Stimulated activated CD4-positive, alpha-beta T cell treated with anti-CD3 and anti-CD28 coated beads, Interleukin-2, amount 100 ng/mL, for 48 hours (primary cell): ENCODE results near the gene BAHD1.

Experiments
- DNase-seq, 2 donors: peaks; one replicate each; pipeline ENCODE4 v3.0.0-alpha.2; 2020

Gene BAHD1

DNA sequence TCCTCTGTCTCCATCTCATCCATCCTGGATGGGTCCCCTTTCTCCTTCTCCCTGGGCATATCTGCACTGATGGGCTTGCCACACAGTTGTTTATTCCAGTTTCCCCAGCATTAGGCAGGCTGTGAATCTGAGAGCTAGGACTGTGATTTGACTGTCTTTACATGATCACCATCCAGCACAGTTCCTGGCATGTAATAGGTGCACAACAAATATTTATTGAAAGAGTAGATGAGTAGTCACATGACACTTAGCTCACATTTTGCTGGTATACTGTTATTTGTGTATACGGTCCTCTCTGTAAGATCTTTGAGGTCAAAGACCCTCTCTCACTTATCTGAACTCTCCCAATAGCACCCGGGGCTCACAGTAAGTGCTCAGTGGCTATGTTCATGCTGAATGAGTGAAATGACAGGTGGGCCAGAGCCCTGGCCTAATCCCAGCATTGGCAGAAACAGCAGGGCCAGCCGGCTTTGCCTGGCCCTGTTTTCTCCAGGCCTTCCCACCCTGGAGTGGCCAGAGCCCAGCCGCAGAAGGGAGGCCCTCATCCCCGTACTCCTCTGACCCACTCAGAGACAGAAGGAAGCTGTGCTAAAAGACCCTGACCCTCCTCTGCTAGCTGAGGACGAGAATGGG lies 16.2 kb upstream of the BAHD1 start:
- no peak for DNase-seq

- DNase-seq: no peak
Observed at GRCh38 chr15:40425681-40426080, 15.1 kb upstream of the BAHD1 start.

- DNase-seq: no peak
Observed at GRCh38 chr15:40427188-40427587, 13.6 kb upstream of the BAHD1 start.

DNA sequence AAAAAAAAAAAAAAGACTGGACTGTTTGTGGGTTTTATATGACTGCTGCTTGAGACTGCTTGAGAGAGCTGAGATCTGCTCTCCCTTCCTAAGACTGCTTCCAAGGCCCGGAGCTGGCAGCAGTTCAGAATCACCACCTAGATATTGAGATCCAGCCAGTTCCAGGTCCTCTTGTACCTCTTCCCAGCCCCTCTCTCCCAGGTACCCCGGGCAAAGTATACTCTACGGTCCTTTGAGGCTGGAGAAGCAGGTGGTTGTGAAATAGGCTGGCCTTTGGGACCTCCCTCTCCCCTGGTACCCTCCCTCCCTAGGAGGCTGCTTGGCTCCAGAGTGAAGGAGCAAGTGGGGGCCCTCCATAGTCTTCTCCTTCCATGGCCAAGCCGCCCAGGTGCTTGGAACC lies 12.6 kb upstream of the BAHD1 start:
- DNase-seq: no peak

DNA sequence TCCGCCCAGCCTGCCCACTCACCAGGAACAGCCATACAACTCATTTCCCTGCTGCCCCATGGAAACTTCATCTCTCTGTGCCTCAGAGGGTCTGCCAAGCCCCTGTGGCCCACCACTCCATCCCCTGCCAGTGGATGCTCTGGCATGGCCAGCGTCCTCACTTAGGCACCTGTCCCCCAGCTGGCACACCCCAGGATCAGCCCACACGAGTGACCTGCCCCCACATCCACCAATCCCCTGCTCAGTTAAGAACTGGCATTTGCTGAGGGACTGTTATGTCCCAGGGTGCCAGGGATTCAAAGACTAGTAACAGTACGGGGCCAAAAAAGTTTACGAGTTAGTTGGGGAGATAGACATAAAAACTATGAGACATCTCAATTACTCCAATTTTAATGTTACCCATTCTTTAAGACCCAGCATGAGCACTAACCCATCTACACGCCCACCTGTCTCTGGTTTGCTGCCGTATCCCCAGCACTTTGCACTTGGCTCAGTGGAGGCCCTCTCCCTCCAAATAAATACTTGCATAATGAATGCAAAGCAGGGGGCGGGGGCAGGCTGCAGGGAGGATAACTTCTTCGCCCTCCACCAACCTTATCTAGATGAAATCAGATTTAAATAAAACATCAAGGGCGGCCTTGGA lies 11.6 kb upstream of the BAHD1 start:
- DNase-seq: no peak

- no peak for DNase-seq
Observed at GRCh38 chr15:40430271-40430805, 10.4 kb upstream of the BAHD1 start.

DNA sequence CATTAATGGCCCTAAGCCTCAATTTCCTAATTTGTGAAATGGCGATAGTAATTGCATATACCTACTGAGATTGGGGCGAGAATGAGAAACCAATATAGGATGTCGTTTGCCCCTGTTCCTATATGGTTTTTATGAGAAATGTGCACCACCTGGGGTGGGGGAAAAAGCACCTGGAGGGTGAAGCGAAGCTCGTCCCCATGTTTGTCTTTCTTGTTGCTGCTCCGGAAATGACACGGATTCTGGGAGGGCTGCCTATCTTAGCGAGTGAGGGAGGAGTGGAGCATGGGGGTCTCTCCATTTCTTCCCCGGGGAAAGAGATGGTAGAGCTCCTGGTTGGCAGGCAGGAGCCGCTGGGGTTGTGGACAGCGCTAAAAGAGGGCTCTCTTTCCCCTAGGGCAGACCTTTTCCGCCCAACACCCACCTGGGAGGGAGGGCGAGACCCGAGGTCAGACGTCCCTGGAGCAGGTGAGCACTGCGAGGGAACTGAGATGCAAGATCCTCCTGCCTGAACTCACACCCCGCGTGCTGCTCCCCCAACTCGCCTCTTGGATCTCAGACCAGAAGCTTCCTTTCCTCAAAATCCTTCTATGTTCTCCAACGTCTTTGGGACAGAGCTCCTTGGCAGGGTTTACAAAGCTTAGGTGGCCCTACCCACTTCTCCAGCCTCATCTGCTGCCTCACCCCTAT lies 5.6 kb upstream of the BAHD1 start:
- no peak for DNase-seq

DNA sequence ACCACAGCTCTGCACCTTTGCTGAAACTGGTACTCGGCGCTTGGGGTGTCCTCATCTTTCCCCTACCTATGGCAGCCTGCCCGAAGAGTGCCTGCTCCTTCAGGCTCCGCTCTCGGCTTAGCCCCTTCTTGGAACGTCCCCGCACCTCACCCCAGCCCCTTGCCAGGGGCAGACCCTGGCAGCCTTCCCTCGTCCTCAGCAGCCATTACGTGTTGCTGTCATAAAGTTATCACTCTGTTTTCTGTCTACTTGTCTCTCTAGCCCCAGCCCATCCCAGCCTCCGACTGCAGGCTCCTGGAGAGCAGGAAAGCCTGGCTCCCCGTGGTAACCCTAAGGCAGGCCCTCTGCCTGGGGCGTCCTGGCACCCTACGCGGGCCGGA lies 5.1 kb upstream of the BAHD1 start:
- no peak for DNase-seq

GRCh38 chr15:40436116-40436891 lies 4.4 kb upstream of the BAHD1 start:
- DNase-seq: no peak

DNA sequence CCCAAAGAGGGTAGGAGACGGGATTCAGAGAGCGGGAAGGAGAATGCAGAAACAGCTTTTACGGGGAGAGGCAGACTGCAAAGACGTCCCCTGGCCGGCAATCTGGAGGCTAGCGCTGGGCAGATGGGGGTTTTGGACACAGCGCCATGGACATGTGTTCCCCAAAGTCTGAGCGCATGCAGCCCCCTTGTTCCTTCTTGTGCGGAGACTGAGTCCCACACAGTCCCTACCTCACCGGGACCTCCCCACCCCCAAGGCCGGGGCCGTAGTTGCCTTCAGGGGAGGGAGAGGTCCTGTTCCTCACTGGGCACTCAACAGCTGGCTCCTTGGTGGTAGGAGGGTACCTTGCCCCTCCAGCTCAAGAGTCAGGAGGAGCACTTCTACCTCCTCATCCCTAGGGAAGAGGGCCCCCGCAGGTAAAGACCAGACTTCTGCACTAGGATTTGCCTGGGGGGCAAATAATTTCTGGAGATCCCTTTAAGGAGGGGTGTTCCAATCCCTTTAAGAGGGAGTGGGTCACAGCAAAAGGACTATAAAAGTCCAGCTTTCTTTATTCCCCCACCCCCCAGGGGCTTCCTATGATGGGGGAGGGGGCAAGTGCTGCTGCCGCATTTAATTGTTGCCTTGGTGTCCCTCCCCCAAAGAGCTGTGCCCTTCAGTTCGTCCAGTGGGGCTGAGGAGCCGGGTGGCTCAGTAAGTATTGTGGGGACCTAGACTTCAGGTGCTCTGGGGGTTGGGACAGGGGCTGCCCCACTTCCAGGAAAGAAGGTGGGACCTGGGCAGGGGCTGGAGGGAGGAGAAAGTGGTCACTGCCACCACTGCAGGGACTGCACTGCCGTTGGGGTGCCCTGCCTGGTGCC lies 3.6 kb upstream of the BAHD1 start:
- DNase-seq: no peak

DNA sequence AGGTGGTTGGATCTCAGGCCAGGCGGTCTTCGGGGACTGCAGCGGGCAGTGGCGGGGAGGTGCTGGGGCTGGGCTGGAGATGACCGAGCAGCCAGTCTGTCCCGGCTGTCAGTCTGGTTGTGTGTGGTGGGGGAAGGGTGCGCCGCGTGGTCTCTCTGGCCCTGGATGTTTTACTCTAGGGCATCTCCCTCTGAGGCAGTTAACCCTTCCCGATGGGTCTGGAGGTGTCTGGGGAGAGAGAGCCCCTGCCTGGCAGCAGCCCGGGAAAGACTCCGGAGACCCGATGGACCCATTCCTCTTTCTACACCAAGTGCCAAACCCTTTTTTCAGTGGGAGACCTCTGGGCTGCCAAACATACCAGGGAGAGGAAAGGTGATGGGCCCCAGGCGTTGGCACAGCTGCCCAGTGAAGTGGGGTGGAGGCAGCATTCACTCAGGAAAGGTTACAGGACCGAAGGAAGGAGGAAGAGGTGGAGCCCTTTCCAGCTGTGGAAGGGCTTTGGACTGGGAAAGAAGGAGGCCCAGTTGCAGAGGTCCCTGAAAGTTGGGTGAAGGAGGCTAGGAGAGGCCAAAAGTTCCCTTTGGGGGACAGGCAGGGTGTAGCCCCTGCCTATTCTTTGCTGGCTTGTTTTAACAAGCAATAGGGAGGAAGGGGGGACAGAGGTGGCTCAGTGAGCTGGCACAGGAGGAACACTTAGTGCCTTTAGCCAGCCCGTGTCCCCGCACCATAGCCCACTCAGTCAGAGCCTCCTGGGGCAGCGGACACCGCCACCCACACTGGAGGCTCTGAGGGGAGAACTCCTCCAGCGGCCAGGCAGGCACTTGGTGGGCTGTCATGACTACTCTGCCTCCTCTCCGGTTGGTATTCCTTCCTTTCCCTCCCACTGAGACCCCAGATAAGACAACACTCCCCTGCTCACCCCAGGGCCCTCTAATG lies 2.7 kb upstream of the BAHD1 start:
- no peak for DNase-seq

DNA sequence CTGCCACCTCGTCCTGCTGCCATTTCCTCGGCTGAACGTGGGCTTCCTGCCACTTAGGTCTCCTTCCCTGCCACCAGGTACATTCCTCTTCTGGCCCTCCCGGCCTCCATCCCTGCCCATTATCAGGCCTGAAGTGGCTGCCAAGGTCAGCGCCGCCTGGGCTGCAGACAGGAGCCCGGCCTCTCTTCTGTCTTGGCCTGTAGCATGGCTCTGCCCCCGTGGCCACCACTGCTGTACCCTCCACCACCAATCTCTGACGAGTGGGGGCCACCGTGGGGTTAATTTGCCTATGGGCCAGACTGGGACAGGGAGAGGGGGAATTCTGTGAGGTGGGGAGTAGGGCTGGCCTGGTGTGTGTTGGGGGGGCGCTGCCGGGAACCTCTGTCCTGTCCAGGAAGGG lies 2.0 kb upstream of the BAHD1 start:
- DNase-seq: no peak

- no peak for DNase-seq
Observed at GRCh38 chr15:40439461-40439959, 1.2 kb upstream of the BAHD1 start.

- no peak for DNase-seq
Observed at GRCh38 chr15:40439960-40440742, 602 bp upstream of the BAHD1 start.

- DNase-seq: no peak
Observed at GRCh38 chr15:40441565-40442531, 1.1 kb downstream of the BAHD1 start.

- DNase-seq: no peak
Observed at GRCh38 chr15:40443255-40443654, 2.5 kb downstream of the BAHD1 start.

GRCh38 chr15:40443846-40444245 lies 3.1 kb downstream of the BAHD1 start:
- no peak for DNase-seq

- DNase-seq: no peak
Observed at GRCh38 chr15:40444736-40445135, 4.0 kb downstream of the BAHD1 start.

DNA sequence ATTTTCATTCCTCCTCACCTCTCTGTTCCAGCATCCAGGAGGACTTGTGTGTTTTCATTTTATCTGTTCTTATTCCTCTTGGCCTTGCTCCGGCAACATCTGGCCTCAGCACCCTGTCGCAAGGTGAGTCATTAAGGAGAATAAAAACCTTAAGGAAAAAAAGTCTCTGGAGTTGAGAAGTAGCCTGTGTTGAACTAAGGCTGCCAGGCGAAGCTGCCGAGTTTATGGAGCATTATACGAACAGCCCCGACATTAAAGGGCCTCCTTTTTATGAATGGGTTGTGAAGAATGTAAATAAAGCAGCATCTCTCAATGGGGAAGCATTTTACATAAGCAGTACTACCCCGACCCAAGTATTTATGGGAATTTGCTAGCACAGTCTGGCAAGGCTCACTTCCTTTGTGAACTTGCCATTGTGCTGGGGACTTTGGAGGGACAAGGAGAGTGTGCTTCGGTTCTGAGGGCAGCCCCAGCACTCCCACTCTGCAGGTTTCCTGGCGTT lies 4.7 kb downstream of the BAHD1 start:
- DNase-seq: no peak
